Sigmoid colon (tissue), 7 donors: Measurements from ENCODE around the gene UVRAG. TPM values are rescaled to one million over a fixed set of nuclear protein-coding genes. Genes with fewer than 3 reads are reported as not detected.

Source experiments
- DNase-seq: peaks from one replicate; pipeline ENCODE4 v3.0.0-alpha.2; 2019
- H3K27ac ChIP-seq, 4 donors: fragments of 200-600 bp; sonication (generic); one replicate each; pipeline ENCODE4 v1.5.1; 2016 to 2019; ENCODE audit warnings: mild to moderate bottlenecking in 1 of 4
- H3K27me3 ChIP-seq, 3 donors: fragments of 200-600 bp; sonication (generic); one replicate each; pipeline ENCODE4 v1.5.1; 2019; ENCODE audit warnings: mild to moderate bottlenecking in 1 of 3
- H3K36me3 ChIP-seq, 4 donors: fragments of 200-600 bp; sonication (generic); one replicate each; pipeline ENCODE4 v1.5.1; 2016 to 2019
- H3K4me1 ChIP-seq, 4 donors: fragments of 200-600 bp; sonication (generic); one replicate each; pipeline ENCODE4 v1.5.1; 2017 to 2019
- H3K4me3 ChIP-seq, 4 donors: fragments of 200-600 bp; sonication (generic); one replicate each; pipeline ENCODE4 v1.5.1; 2017 to 2019; ENCODE audit warnings: mild to moderate bottlenecking in 2 of 4, moderate library complexity in 1 of 4
- H3K9me3 ChIP-seq, 4 donors: fragments of 200-600 bp in 3 of 4; sonication (generic) in 3 of 4; one replicate each; pipeline versions ENCODE4 v1.5.1 to v1.6.1; 2013 to 2019
- EP300 ChIP-seq, 4 donors: sonication (generic); formaldehyde crosslinking; IDR thresholded peaks; one replicate each; pipeline ENCODE4 v1.6.1; 2017; ENCODE audit warnings: antibody characterized with exemption in 4 of 4
- POLR2A ChIP-seq, 2 donors: fragments of 450-650 bp; IDR thresholded peaks; one replicate each; pipeline ENCODE4 v1.6.1; 2016; ENCODE audit warnings: antibody characterized with exemption in 2 of 2, mild to moderate bottlenecking in 2 of 2, moderate library complexity in 2 of 2
- POLR2AphosphoS5 ChIP-seq, 4 donors: sonication (generic); formaldehyde crosslinking; IDR thresholded peaks; one replicate each; pipeline ENCODE4 v1.6.1; 2017; ENCODE audit warnings: antibody characterized with exemption in 4 of 4
- WGBS, 2 donors: extraction: QIAGEN DNeasy Blood & Tissue Kit; methylation state at CpG; one replicate each; pipeline ENCODE4 v1.1.7; 2013; 5-methylcytosine and 5-hydroxymethylcytosine counted together
- intact Hi-C: fragments of 100-400 bp; cut with DNase I; formaldehyde crosslinking; loops from one replicate; pipeline ENCODE4 v1.15.1; 2023
- polyA plus RNA-seq, 3 donors: library from polyadenylated mRNA; stranded (reverse); fragments of 200-250 nt; gene quantifications; one replicate each; pipeline ENCODE4 v1.2.3, GENCODE V29; 2013
- total RNA-seq, 4 donors: library from RNA; depleted of rRNA; stranded (reverse); fragments of >200 nt; gene quantifications; one replicate each; pipeline ENCODE4 v1.1.0, GENCODE V29; 2016
- TF ChIP-seq, protein P1 (sequence below), 4 experiments: fragments of 450-650 bp in 3 of 4; fragments of 200-600 bp in 1 of 4; IDR thresholded peaks; one replicate each; pipeline ENCODE4 v1.5.1; 2016 to 2019; ENCODE audit warnings: antibody characterized with exemption in 4 of 4, mild to moderate bottlenecking in 3 of 4, moderate library complexity in 2 of 4
- donor health status: healthy with polysubstance abuse.
- donor health status: Bipolar disorder and iron deficiency.
- donor health status: healthy.

Gene UVRAG
- total and polyA plus RNA-seq, 7 donors, result 4.9 to 43.2 (median 29.3) TPM

- 92 to 94% methylated on average over 3 of the region's 3 CpGs for WGBS, 2 donors
- DNase-seq, result no peak
- no peaks in the 10 kb centered on the region for H3K27me3 ChIP-seq
- H3K36me3 ChIP-seq, result peaks cover 0 to 13% (median 0%) of the 10 kb centered on the region in 4 donors
- no peak overlapping the region for H3K27ac ChIP-seq
- intact Hi-C loops, result no loop called here
- H3K4me1 ChIP-seq, result peaks cover 0 to 29% (median 19%) of the 10 kb centered on the region in 4 donors
- H3K4me3 ChIP-seq, result no peak overlapping the region
- TF ChIP-seq POLR2A (IDR thresholded peaks at IDR 0.05) (no peak), EP300 (IDR thresholded peaks at IDR 0.05) (no peak), POLR2AphosphoS5 (IDR thresholded peaks at IDR 0.05) (no peak)
- TF ChIP-seq, protein P1, sequence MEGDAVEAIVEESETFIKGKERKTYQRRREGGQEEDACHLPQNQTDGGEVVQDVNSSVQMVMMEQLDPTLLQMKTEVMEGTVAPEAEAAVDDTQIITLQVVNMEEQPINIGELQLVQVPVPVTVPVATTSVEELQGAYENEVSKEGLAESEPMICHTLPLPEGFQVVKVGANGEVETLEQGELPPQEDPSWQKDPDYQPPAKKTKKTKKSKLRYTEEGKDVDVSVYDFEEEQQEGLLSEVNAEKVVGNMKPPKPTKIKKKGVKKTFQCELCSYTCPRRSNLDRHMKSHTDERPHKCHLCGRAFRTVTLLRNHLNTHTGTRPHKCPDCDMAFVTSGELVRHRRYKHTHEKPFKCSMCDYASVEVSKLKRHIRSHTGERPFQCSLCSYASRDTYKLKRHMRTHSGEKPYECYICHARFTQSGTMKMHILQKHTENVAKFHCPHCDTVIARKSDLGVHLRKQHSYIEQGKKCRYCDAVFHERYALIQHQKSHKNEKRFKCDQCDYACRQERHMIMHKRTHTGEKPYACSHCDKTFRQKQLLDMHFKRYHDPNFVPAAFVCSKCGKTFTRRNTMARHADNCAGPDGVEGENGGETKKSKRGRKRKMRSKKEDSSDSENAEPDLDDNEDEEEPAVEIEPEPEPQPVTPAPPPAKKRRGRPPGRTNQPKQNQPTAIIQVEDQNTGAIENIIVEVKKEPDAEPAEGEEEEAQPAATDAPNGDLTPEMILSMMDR (IDR thresholded peaks at IDR 0.05), result no peak
- H3K9me3 ChIP-seq, result no peaks in the 10 kb centered on the region
These were observed 319.2 kb downstream of the UVRAG start for GRCh38 chr11:76134239-76134638.

- Histone ChIP-seq H3K4me1 (peaks cover 0 to 23% (median 19%) of the 10 kb centered on the region in 4 donors), H3K27me3 (no peaks in the 10 kb centered on the region), H3K36me3 (peaks cover 0 to 13% (median 1%) of the 10 kb centered on the region in 4 donors), H3K4me3 (no peak overlapping the region), H3K27ac (no peak overlapping the region), H3K9me3 (no peaks in the 10 kb centered on the region)
- intact Hi-C loops, result no loop called here
- no peak for DNase-seq
- WGBS, 2 donors, result 84 to 90% methylated on average over 5 of the region's 5 CpGs
- no peak for TF ChIP-seq POLR2AphosphoS5 (IDR thresholded peaks at IDR 0.05)
- no peak for TF ChIP-seq EP300 (IDR thresholded peaks at IDR 0.05)
- no peak for TF ChIP-seq POLR2A (IDR thresholded peaks at IDR 0.05)
- TF ChIP-seq, protein P1 (IDR thresholded peaks at IDR 0.05), result no peak
These were observed 320.5 kb downstream of the UVRAG start for GRCh38 chr11:76135491-76135890.

- TF ChIP-seq POLR2AphosphoS5 (IDR thresholded peaks at IDR 0.05), result no peak
- TF ChIP-seq, protein P1 (IDR thresholded peaks at IDR 0.05), result no peak
- TF ChIP-seq EP300 (IDR thresholded peaks at IDR 0.05), result no peak
- H3K4me3 ChIP-seq, result no peak overlapping the region
- no peaks in the 10 kb centered on the region for H3K27me3 ChIP-seq
- no peak for DNase-seq
- intact Hi-C loops, result no loop called here
- no peaks in the 10 kb centered on the region for H3K9me3 ChIP-seq
- H3K4me1 ChIP-seq, result no peaks in the 10 kb centered on the region
- peaks cover 4 to 37% (median 15%) of the 10 kb centered on the region in 4 donors for H3K36me3 ChIP-seq
- 87 to 91% methylated on average over 2 of the region's 2 CpGs for WGBS, 2 donors
- H3K27ac ChIP-seq, result no peak overlapping the region
These were observed 324.3 kb downstream of the UVRAG start for GRCh38 chr11:76139314-76139713.

GRCh38 chr11:76140912-76141574, 326.0 kb downstream of the UVRAG start:
- Histone ChIP-seq H3K9me3 (no peaks in the 10 kb centered on the region), H3K4me3 (no peak overlapping the region), H3K27me3 (no peaks in the 10 kb centered on the region), H3K27ac (no peak overlapping the region), H3K36me3 (peaks cover 4 to 30% (median 15%) of the 10 kb centered on the region in 4 donors), H3K4me1 (no peaks in the 10 kb centered on the region)
- intact Hi-C loops, result no loop called here
- DNase-seq, result no peak
- TF ChIP-seq, protein P1 (IDR thresholded peaks at IDR 0.05), result no peak
- no peak for TF ChIP-seq POLR2A (IDR thresholded peaks at IDR 0.05)
- WGBS, 2 donors, result 96 to 97% methylated on average over 22 of the region's 22 CpGs
